ENCODE data around the gene BIN1. TPM values are rescaled to one million over a fixed set of nuclear protein-coding genes. Genes with fewer than 3 reads are reported as not detected.
"Not testable (repeated sequence)": the region's sequence is repeated elsewhere in the genome, so short reads cannot be mapped to it uniquely, and the experiment has no call there.

Gene BIN1
- total RNA-seq, 4 donors from 2014 or later = 95.7 to 146 (median 98.8) TPM

GRCh38 chr2:127034883-127035611 is 71.9 kb downstream of the BIN1 start:
- no peak for TF ChIP-seq POLR2A (IDR thresholded peaks at IDR 0.05)
- no peak for TF ChIP-seq EP300 (IDR thresholded peaks at IDR 0.05)
- no peak for TF ChIP-seq CTCF (IDR thresholded peaks at IDR 0.05)
- no peaks in the 10 kb centered on the region for H3K27me3 ChIP-seq
- no peaks in the 10 kb centered on the region for H3K36me3 ChIP-seq
- DNase-seq (ENCODE audit: low spot score in 2 of 2) = no peak
- H3K9me3 ChIP-seq = no peaks in the 10 kb centered on the region
- H3K4me3 ChIP-seq = no peak overlapping the region
- WGBS, 2 donors = 83 to 85% methylated on average over 11 of the region's 11 CpGs
- H3K27ac ChIP-seq = no peak overlapping the region
- H3K4me1 ChIP-seq = no peaks in the 10 kb centered on the region

- Histone ChIP-seq H3K36me3 (no peaks in the 10 kb centered on the region), H3K27me3 (no peaks in the 10 kb centered on the region), H3K27ac (no peak overlapping the region), H3K4me1 (no peaks in the 10 kb centered on the region), H3K4me3 (no peak overlapping the region), H3K9me3 (no peaks in the 10 kb centered on the region)
- WGBS, 2 donors = 86 to 89% methylated on average over 6 of the region's 6 CpGs
- no peak for TF ChIP-seq CTCF (IDR thresholded peaks at IDR 0.05)
- no peak for TF ChIP-seq POLR2A (IDR thresholded peaks at IDR 0.05)
- no peak for TF ChIP-seq EP300 (IDR thresholded peaks at IDR 0.05)
- DNase-seq (ENCODE audit: low spot score in 2 of 2) = no peak
Observed at GRCh38 chr2:127034051-127034450, 72.9 kb downstream of the BIN1 start.

GRCh38 chr2:127032621-127033020 is 74.3 kb downstream of the BIN1 start:
- WGBS, 2 donors = 76% methylated on average over 3 of the region's 3 CpGs
- H3K36me3 ChIP-seq = no peaks in the 10 kb centered on the region
- TF ChIP-seq EP300 (IDR thresholded peaks at IDR 0.05) (no peak), POLR2A (IDR thresholded peaks at IDR 0.05) (no peak), CTCF (IDR thresholded peaks at IDR 0.05) (no peak)
- H3K27ac ChIP-seq = no peak overlapping the region
- no peaks in the 10 kb centered on the region for H3K27me3 ChIP-seq
- H3K4me1 ChIP-seq = no peaks in the 10 kb centered on the region
- DNase-seq (ENCODE audit: low spot score in 2 of 2) = no peak
- H3K4me3 ChIP-seq = no peak overlapping the region
- no peaks in the 10 kb centered on the region for H3K9me3 ChIP-seq

GRCh38 chr2:127029350-127030051 is 77.5 kb downstream of the BIN1 start:
- peaks cover 0 to 4% of the 10 kb centered on the region in 2 donors for H3K27me3 ChIP-seq
- no peaks in the 10 kb centered on the region for H3K9me3 ChIP-seq
- peaks cover 0 to 18% (median 4%) of the 10 kb centered on the region in 4 donors for H3K4me1 ChIP-seq
- no peak overlapping the region for H3K27ac ChIP-seq
- no peaks in the 10 kb centered on the region for H3K36me3 ChIP-seq
- DNase-seq (ENCODE audit: low spot score in 2 of 2) = no peak
- TF ChIP-seq CTCF (IDR thresholded peaks at IDR 0.05) = no peak
- no peak for TF ChIP-seq POLR2A (IDR thresholded peaks at IDR 0.05)
- no peak for TF ChIP-seq EP300 (IDR thresholded peaks at IDR 0.05)
- H3K4me3 ChIP-seq = no peak overlapping the region
- whole genome bisulfite sequencing, 2 donors = 68 to 88% methylated on average over 5 of the region's 5 CpGs

GRCh38 chr2:127028745-127029144 is 78.2 kb downstream of the BIN1 start:
- H3K27ac ChIP-seq; H3K4me3 ChIP-seq; H3K27me3 ChIP-seq; DNase-seq (ENCODE audit: low spot score in 2 of 2); H3K9me3 ChIP-seq; H3K36me3 ChIP-seq: not testable (repeated sequence)
- WGBS, 2 donors = 75 to 79% methylated on average over 1 of the region's 1 CpG
- H3K4me1 ChIP-seq = peaks cover 0 to 19% (median 4%) of the 10 kb centered on the region in 4 donors
